GM12801 (cell line): ENCODE measurements around the gene PDZD7.

ENCODE experiments used
- CTCF ChIP-seq: IDR thresholded peaks from one replicate; pipeline ENCODE4 v1.5.1; 2011; ENCODE audit warnings: control low read depth; ENCODE audit not compliant: insufficient read length; ENCODE audit errors: extremely low read depth

Gene PDZD7

GRCh38 chr10:101031128-101031795, at the start of gene PDZD7, which contains the start of gene SFXN3:
Gene PDZD7 (minus strand): TSS chr10:101031129. CDS start chr10:101030219, 910 bp downstream.
Gene SFXN3 (plus strand): TSS chr10:101031234. CDS start chr10:101034695, 3,461 bp downstream.
- no peak for TF ChIP-seq CTCF

- TF ChIP-seq CTCF, result no peak
These were observed 48.9 kb upstream of the PDZD7 start for GRCh38 chr10:101079874-101080273.

- TF ChIP-seq CTCF, result no peak
These were observed 45.7 kb upstream of the PDZD7 start for GRCh38 chr10:101076630-101077029.

GRCh38 chr10:101075775-101076174, 44.8 kb upstream of the PDZD7 start:
- no peak for TF ChIP-seq CTCF

- TF ChIP-seq CTCF, result no peak
These were observed 42.7 kb upstream of the PDZD7 start for GRCh38 chr10:101073631-101074030.

- no peak for TF ChIP-seq CTCF
These were observed 42.0 kb upstream of the PDZD7 start for GRCh38 chr10:101072923-101073322.

GRCh38 chr10:101071885-101072433, 41.0 kb upstream of the PDZD7 start:
- no peak for TF ChIP-seq CTCF
